CD14-positive monocyte (primary cell): ENCODE results near the gene ZNF169. TPM values are rescaled to one million over a fixed set of nuclear protein-coding genes. Genes with fewer than 3 reads are reported as not detected.

Source experiments
- DNase-seq, 3 donors: peaks; one replicate each; pipeline ENCODE4 v3.0.0-alpha.2; 2011 to 2022
- H2AFZ ChIP-seq: 2 replicates; pipeline ENCODE4 v1.6.0; 2012; ENCODE audit warnings: mild to moderate bottlenecking, low read depth, low read length, inconsistent platforms; ENCODE audit not compliant: insufficient read depth, poor library complexity, severe bottlenecking
- H3K27ac ChIP-seq, 2 donors: 1 replicate in 1 of 2; 2 replicates in 1 of 2; pipeline ENCODE4 v1.5.1; 2012 to 2013; ENCODE audit warnings: low read length in 2 of 2, control low read depth in 1 of 2, inconsistent platforms in 1 of 2, low read depth in 1 of 2, mild to moderate bottlenecking in 1 of 2
- H3K27me3 ChIP-seq, 2 donors: one replicate each; pipeline versions ENCODE4 v1.6.0 to v1.6.1; 2011 to 2013; ENCODE audit warnings: low read length in 2 of 2; ENCODE audit not compliant: control insufficient read depth in 2 of 2, insufficient read depth in 2 of 2
- H3K36me3 ChIP-seq, 2 donors: replicated peaks in 1 of 2; 1 replicate in 1 of 2; 2 replicates in 1 of 2; pipeline versions ENCODE4 v1.5.1 to v1.6.1; 2012 to 2013; ENCODE audit warnings: low read length in 2 of 2, control low read depth in 1 of 2, inconsistent platforms in 1 of 2, mild to moderate bottlenecking in 1 of 2; ENCODE audit not compliant: insufficient read depth in 2 of 2, control insufficient read depth in 1 of 2
- H3K4me1 ChIP-seq, 2 donors: 1 replicate in 1 of 2; 2 replicates in 1 of 2; pipeline versions ENCODE4 v1.5.1 to v1.6.1; 2012 to 2013; ENCODE audit warnings: low read length in 2 of 2, control low read depth in 1 of 2, inconsistent platforms in 1 of 2, mild to moderate bottlenecking in 1 of 2, moderate library complexity in 1 of 2; ENCODE audit not compliant: insufficient read depth in 2 of 2, control insufficient read depth in 1 of 2
- H3K4me2 ChIP-seq: replicated peaks from 2 replicates; pipeline ENCODE3; 2012; ENCODE audit warnings: low read length, moderate library complexity, mild to moderate bottlenecking; ENCODE audit not compliant: poor library complexity, severe bottlenecking; ENCODE audit errors: extremely low read depth
- H3K4me3 ChIP-seq, 3 experiments: fragments of 200-600 bp in 1 of 3; sonication (generic) in 1 of 3; replicated peaks in 1 of 3; 1 replicate in 2 of 3; 2 replicates in 1 of 3; pipeline ENCODE4 v1.5.1; 2011 to 2013; ENCODE audit warnings: low read length in 3 of 3, mild to moderate bottlenecking in 3 of 3, control low read depth in 2 of 3, low read depth in 2 of 3, inconsistent platforms in 1 of 3, moderate library complexity in 1 of 3
- H3K79me2 ChIP-seq: 2 replicates; pipeline ENCODE4 v1.6.0; 2012; ENCODE audit warnings: mild to moderate bottlenecking, control low read depth, inconsistent platforms, low read length, moderate library complexity; ENCODE audit not compliant: insufficient read depth
- H3K9ac ChIP-seq: 2 replicates; pipeline ENCODE4 v1.6.0; 2017; ENCODE audit warnings: low read length, mild to moderate bottlenecking; ENCODE audit not compliant: insufficient read depth, poor library complexity, severe bottlenecking
- H3K9me3 ChIP-seq, 2 donors: replicated peaks in 1 of 2; 1 replicate in 1 of 2; 2 replicates in 1 of 2; pipeline versions ENCODE4 v1.5.1 to v1.6.1; 2012 to 2013; ENCODE audit warnings: low read length in 2 of 2, control low read depth in 1 of 2; ENCODE audit not compliant: control insufficient read depth in 1 of 2, insufficient read depth in 1 of 2
- H4K20me1 ChIP-seq: 2 replicates; pipeline ENCODE4 v1.6.0; 2012; ENCODE audit warnings: mild to moderate bottlenecking, low read length, control low read depth, moderate library complexity; ENCODE audit not compliant: insufficient read depth
- H3K27ac Mint-ChIP-seq, 7 donors: one replicate each; pipeline ENCODE4 v1.8.0; 2020; ENCODE audit warnings: mild to moderate bottlenecking in 7 of 7, mixed read lengths in 7 of 7, moderate library complexity in 6 of 7, inconsistent platforms in 2 of 7
- H3K27me3 Mint-ChIP-seq, 3 donors: one replicate each; pipeline ENCODE4 v1.8.0; 2021 to 2022; ENCODE audit warnings: low read depth in 3 of 3, mild to moderate bottlenecking in 3 of 3, mixed read lengths in 3 of 3, moderate library complexity in 3 of 3, inconsistent platforms in 1 of 3
- H3K36me3 Mint-ChIP-seq, 2 donors: one replicate each; pipeline ENCODE4 v1.8.0; 2020; ENCODE audit warnings: mixed read lengths in 2 of 2, inconsistent platforms in 1 of 2, mild to moderate bottlenecking in 1 of 2
- H3K4me1 Mint-ChIP-seq: one replicate; pipeline ENCODE4 v1.8.0; 2020; ENCODE audit warnings: mild to moderate bottlenecking, mixed read lengths
- H3K4me3 Mint-ChIP-seq, 2 donors: one replicate each; pipeline ENCODE4 v1.8.0; 2020; ENCODE audit warnings: mild to moderate bottlenecking in 2 of 2, mixed read lengths in 2 of 2, moderate library complexity in 1 of 2
- H3K9me3 Mint-ChIP-seq, 7 donors: one replicate each; pipeline ENCODE4 v1.8.0; 2020 to 2022; ENCODE audit warnings: mixed read lengths in 7 of 7, mild to moderate bottlenecking in 6 of 7, moderate library complexity in 6 of 7, inconsistent platforms in 2 of 7
- WGBS: methylation state at CpG from one replicate; pipeline ENCODE4 v1.1.5; 2013; ENCODE audit warnings: missing lambda C conversion rate; ENCODE audit not compliant: insufficient coverage; 5-methylcytosine and 5-hydroxymethylcytosine counted together
- intact Hi-C, 2 donors: fragments of 100-400 bp; cut with micrococcal nuclease; formaldehyde crosslinking; loops; one replicate each; pipeline versions ENCODE4 v1.15.0 to v1.15.1; 2023
- polyA plus RNA-seq, 3 donors: library from polyadenylated mRNA; depleted of rRNA in 1 of 3; unstranded in 2 of 3; stranded (reverse) in 1 of 3; fragments of 300-500 nt in 2 of 3; fragments of >200 nt in 1 of 3; fragmentation: Illumina TruSeq in 2 of 3; gene quantifications; 1 replicate in 2 of 3; 2 replicates in 1 of 3; pipeline ENCODE4 v1.2.3, GENCODE V29; 2012 to 2021
- TF ChIP-seq, protein P1 (sequence below): fragments of 200-600 bp; IDR thresholded peaks from one replicate; pipeline ENCODE4 v1.8.0; 2022; ENCODE audit warnings: antibody characterized with exemption, mild to moderate bottlenecking

Gene ZNF169
- polyA plus RNA-seq, 3 donors, result 0.90 to 16.5 (median 1.1) TPM

DNA sequence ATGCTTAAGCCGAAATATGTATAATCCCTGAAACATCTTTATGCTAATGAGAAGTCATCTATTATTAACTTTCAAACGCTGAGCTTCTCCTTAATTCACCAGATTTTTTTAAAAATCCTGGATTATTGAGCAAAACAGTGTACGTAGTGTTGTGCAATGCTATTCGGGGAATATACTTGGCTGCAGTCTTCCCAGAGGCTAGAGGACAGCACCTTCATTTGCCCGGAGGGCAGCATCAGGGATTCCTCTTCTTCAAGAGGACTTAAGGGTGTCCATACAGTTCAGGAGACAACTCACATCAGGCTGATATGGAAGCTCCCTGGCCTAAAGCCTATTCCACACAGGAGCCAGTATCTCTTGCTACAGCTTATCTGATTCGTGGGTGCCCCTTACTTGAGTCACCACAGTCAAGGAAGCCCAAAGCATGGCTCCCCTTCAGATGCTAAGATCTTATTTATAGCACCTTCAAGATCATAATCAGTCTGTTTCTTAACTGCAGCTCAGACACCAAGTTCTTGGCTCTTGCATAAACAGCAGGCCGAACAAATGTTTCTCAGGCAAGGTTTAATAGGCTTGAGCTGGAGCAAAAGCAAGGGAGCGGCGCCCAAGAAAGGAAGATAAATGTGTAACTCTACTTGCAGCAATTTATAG, 40.0 kb downstream of the ZNF169 start:
- no peaks in the 10 kb centered on the region for H3K9me3 ChIP-seq
- no peak for DNase-seq
- no peaks in the 10 kb centered on the region for H3K4me1 ChIP-seq
- H3K4me3 ChIP-seq, result no peak overlapping the region
- no peak overlapping the region for H3K9ac ChIP-seq
- intact Hi-C loops, result no loop called here
- H4K20me1 ChIP-seq, result no peaks in the 10 kb centered on the region
- no peaks in the 10 kb centered on the region for H3K27me3 ChIP-seq
- Mint-ChIP-seq H3K4me3 (no peak overlapping the region), H3K4me1 (no peaks in the 10 kb centered on the region), H3K27me3 (no peaks in the 10 kb centered on the region), H3K27ac (no peak overlapping the region), H3K36me3 (peaks cover 48 to 56% of the 10 kb centered on the region in 2 donors), H3K9me3 (peaks cover 0 to 2% (median 0%) of the 10 kb centered on the region in 7 donors)
- peaks cover 38 to 66% of the 10 kb centered on the region in 2 donors for H3K36me3 ChIP-seq
- WGBS, result 75% methylated on average over 7 of the region's 9 CpGs
- H3K27ac ChIP-seq, result no peak overlapping the region
- no peaks in the 10 kb centered on the region for H3K79me2 ChIP-seq
- no peak overlapping the region for H3K4me2 ChIP-seq
- no peak overlapping the region for H2AFZ ChIP-seq
- TF ChIP-seq, protein P1, sequence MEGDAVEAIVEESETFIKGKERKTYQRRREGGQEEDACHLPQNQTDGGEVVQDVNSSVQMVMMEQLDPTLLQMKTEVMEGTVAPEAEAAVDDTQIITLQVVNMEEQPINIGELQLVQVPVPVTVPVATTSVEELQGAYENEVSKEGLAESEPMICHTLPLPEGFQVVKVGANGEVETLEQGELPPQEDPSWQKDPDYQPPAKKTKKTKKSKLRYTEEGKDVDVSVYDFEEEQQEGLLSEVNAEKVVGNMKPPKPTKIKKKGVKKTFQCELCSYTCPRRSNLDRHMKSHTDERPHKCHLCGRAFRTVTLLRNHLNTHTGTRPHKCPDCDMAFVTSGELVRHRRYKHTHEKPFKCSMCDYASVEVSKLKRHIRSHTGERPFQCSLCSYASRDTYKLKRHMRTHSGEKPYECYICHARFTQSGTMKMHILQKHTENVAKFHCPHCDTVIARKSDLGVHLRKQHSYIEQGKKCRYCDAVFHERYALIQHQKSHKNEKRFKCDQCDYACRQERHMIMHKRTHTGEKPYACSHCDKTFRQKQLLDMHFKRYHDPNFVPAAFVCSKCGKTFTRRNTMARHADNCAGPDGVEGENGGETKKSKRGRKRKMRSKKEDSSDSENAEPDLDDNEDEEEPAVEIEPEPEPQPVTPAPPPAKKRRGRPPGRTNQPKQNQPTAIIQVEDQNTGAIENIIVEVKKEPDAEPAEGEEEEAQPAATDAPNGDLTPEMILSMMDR, result no peak

DNA sequence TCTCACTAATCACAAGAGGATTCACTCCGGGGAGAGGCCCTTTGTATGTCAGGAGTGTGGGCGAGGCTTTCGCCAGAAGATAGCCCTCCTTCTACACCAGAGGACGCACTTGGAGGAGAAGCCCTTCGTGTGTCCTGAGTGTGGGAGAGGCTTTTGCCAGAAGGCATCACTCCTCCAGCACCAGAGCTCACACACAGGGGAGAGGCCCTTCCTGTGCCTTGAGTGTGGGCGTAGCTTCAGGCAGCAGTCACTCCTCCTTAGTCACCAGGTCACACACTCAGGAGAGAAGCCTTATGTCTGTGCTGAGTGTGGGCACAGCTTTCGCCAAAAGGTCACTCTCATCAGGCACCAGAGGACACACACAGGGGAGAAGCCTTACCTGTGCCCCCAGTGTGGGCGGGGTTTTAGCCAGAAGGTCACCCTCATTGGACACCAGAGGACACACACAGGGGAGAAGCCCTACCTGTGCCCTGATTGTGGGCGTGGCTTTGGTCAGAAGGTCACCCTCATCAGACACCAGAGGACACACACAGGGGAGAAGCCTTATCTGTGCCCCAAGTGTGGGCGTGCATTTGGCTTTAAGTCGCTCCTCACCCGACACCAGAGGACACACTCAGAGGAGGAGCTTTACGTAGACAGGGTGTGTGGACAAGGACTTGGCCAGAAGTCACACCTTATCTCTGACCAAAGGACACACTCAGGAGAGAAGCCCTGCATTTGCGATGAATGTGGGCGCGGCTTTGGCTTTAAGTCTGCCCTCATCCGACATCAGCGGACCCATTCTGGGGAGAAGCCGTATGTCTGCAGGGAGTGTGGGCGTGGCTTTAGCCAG, 41.6 kb downstream of the ZNF169 start:
- Histone ChIP-seq H3K4me2 (no peak overlapping the region), H2AFZ (no peak overlapping the region), H4K20me1 (no peaks in the 10 kb centered on the region), H3K36me3 (peaks cover 26 to 51% of the 10 kb centered on the region in 2 donors), H3K27me3 (no peaks in the 10 kb centered on the region), H3K4me3 (no peak overlapping the region), H3K4me1 (no peaks in the 10 kb centered on the region), H3K27ac (no peak overlapping the region), H3K79me2 (no peaks in the 10 kb centered on the region), H3K9ac (no peak overlapping the region), H3K9me3 (no peaks in the 10 kb centered on the region)
- 95% methylated on average over 11 of the region's 20 CpGs for WGBS
- H3K4me3 Mint-ChIP-seq, result no peak overlapping the region
- intact Hi-C loops, result no loop called here
- TF ChIP-seq, protein P1, result no peak
- H3K27ac Mint-ChIP-seq, result no peak overlapping the region
- H3K9me3 Mint-ChIP-seq, result peaks cover 0 to 3% (median 0%) of the 10 kb centered on the region in 7 donors
- peaks cover 0 to 2% (median 0%) of the 10 kb centered on the region in 3 donors for H3K27me3 Mint-ChIP-seq
- peaks cover 36 to 43% of the 10 kb centered on the region in 2 donors for H3K36me3 Mint-ChIP-seq
- DNase-seq, result no peak
- H3K4me1 Mint-ChIP-seq, result no peaks in the 10 kb centered on the region
